Measurements from ENCODE around the gene OR2T27.

The OR2T27 gene

DNA sequence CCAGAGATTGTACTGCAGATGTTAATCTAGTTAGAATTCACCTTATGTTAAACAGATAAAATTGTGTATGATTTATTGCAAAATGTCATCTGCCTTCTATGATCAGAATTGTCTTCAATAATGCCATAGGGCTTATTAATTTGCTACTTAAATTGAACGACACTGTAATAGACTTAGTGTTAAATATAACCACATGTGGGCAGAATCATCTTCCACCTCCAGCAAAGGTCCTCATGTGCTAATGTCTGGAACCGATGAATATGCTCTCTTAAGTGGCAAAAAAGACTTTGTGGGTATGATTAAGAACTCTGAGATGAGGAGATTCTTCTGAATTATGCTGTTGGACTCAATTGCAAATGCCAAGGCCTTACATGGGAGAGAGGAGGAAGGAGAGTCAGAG is 24.8 kb downstream of the OR2T27 start:
- DNase-seq (ENCODE audit: low read depth), result no peak
- H3K4me3 ChIP-seq (ENCODE audit: control insufficient read depth, low read depth, low read length), result no peak overlapping the region
- TF ChIP-seq, protein P1, sequence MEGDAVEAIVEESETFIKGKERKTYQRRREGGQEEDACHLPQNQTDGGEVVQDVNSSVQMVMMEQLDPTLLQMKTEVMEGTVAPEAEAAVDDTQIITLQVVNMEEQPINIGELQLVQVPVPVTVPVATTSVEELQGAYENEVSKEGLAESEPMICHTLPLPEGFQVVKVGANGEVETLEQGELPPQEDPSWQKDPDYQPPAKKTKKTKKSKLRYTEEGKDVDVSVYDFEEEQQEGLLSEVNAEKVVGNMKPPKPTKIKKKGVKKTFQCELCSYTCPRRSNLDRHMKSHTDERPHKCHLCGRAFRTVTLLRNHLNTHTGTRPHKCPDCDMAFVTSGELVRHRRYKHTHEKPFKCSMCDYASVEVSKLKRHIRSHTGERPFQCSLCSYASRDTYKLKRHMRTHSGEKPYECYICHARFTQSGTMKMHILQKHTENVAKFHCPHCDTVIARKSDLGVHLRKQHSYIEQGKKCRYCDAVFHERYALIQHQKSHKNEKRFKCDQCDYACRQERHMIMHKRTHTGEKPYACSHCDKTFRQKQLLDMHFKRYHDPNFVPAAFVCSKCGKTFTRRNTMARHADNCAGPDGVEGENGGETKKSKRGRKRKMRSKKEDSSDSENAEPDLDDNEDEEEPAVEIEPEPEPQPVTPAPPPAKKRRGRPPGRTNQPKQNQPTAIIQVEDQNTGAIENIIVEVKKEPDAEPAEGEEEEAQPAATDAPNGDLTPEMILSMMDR (conservative IDR thresholded peaks at IDR 0.05; ENCODE audit: control insufficient read depth, insufficient read depth, low read depth, low read length), result no peak

DNA sequence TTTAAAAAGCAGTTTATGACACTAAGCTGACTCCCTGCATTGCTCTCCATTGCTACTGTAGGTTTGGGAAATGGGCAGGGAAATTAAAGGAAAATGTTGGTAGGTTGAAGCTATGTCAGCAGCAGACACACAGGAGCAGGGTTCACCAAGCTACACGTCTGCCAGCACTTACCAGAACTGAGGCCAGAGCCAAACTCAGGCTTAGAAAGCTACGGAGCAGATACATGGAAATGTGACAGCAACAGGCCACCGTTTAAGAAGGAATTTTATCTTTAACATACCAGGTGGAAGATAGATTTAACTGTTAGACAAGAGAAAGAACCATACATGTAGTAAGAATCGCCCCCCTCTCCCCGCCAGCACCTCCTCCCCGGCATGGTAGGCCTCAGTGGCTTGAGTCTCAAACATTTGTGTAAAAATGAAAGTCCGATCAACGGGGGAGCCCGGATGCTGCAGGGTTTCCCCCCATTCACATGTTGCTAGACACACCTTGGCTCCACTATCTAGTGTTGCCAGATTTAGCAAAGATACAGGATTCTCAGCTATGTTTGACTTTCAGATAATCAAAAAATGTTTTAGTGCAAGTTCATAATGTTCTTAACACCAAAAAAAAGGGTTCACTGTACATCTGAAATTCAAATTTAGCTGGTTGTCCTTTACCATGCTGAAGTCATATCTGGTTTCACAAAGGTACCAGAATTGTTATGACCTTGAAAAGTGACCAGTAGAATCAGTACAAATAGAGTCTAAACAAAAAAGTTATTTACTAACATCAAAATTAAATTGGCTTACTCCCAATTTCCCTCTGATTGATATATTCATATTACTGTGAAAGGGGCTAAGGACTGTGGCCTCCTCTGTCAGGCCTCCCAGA is 27.1 kb downstream of the OR2T27 start:
- TF ChIP-seq, protein P1 (conservative IDR thresholded peaks at IDR 0.05; ENCODE audit: control insufficient read depth, insufficient read depth, low read depth, low read length), result no peak
- DNase-seq (ENCODE audit: low read depth), result no peak
- no peak overlapping the region for H3K4me3 ChIP-seq (ENCODE audit: control insufficient read depth, low read depth, low read length)

DNA sequence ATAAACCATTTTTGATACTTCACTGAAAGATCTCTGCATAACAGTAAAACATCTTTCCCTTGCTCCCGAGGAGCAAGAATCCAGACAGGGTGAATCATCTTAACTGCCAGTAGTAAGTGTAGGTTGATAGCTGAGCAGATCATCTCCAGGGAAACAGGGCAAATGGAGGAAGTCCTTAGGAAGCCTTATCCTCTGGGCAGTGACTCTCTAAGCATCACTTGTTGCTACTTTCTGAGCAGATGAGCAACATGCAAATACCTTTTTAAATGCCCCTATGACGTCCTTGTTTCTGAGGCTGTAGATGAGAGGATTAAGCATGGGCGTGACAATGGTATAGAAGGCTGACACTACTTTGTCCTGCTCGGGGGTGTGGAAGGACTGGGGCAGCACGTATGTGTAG is 29.4 kb downstream of the OR2T27 start:
- TF ChIP-seq, protein P1 (conservative IDR thresholded peaks at IDR 0.05; ENCODE audit: control insufficient read depth, insufficient read depth, low read depth, low read length), result no peak
- DNase-seq (ENCODE audit: low read depth), result no peak

DNA sequence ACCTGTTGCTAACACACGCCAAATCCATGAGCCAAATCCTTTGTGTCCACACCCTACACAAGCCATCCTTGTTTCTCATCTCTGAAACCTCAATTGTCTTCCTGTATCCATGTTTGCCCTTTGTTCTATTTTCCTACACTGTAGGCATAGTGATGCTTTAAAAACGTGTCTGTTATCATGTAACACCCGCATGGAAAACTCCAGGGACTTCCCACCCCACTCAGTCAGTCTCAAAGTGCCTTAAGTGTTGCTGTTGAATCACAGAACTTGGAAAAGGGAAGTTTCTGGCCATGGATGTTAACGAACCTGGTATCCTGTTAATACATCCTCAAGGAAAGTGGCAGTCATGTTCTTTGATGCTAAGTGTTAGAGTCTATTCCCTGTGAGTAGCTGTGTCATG is 30.2 kb downstream of the OR2T27 start:
- no peak for DNase-seq (ENCODE audit: low read depth)
- no peak overlapping the region for H3K4me3 ChIP-seq (ENCODE audit: control insufficient read depth, low read depth, low read length)
- TF ChIP-seq, protein P1 (conservative IDR thresholded peaks at IDR 0.05; ENCODE audit: control insufficient read depth, insufficient read depth, low read depth, low read length), result no peak

More for the DNA sequence above, 29.4 kb downstream of the OR2T27 start:
- no peak overlapping the region for H3K4me3 ChIP-seq (ENCODE audit: control insufficient read depth, low read depth, low read length)

DNA sequence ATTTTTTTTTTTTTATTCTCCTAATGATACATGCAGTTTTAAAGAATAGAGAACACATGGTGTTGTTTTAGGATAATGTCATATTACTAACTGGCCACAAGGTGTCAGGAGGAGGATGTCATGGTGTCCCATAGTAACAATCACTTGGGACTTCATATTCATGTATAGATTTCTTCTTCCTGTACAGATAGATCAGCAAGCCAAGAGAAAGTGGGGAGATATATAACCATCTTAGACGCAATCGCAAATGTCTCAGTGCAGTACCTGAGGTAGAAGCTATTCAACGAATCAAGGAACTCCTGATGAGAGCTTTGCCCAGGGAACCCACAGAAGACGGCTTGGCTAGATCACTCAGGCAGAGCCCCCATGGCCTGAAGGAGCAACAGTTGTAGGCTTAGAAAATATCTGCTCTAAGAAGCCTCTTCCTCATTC is 32.7 kb downstream of the OR2T27 start:
- TF ChIP-seq, protein P1 (conservative IDR thresholded peaks at IDR 0.05; ENCODE audit: control insufficient read depth, insufficient read depth, low read depth, low read length), result peak; percentile 37
- H3K4me3 ChIP-seq (ENCODE audit: control insufficient read depth, low read depth, low read length), result no peak overlapping the region
- peak; percentile 22 for DNase-seq (ENCODE audit: low read depth)

DNA sequence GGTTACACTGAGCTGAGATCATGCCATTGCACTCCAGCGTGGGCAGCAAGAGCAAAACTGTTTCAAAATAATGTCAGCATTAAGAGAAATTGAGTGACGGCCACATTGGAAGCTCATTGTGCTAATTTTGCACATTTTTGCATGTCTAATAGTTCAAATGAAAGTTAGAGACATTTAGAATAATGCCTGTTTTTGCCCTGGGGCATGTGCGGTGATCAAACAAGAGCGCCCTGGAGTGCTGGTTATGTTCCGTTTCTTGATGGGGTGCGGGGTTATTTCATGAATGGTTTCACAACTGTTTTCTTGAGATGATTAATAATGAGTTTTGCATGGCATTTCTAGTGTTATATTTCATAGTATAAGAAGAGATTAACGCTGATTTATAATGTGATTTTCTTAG is 33.6 kb downstream of the OR2T27 start:
- H3K4me3 ChIP-seq (ENCODE audit: control insufficient read depth, low read depth, low read length), result no peak overlapping the region
- no peak for DNase-seq (ENCODE audit: low read depth)
- TF ChIP-seq, protein P1 (conservative IDR thresholded peaks at IDR 0.05; ENCODE audit: control insufficient read depth, insufficient read depth, low read depth, low read length), result no peak
